WI38 (cell line): ENCODE data around the gene PLEKHH2.
"Not testable (repeated sequence)": the region's sequence is repeated elsewhere in the genome, so short reads cannot be mapped to it uniquely, and the experiment has no call there.

Source experiments
- H3K4me3 ChIP-seq: 2 replicates; pipeline ENCODE4 v1.5.1; 2011; ENCODE audit warnings: low read depth, mild to moderate bottlenecking, control low read depth, low read length
- CTCF ChIP-seq: IDR thresholded peaks from 2 replicates; pipeline ENCODE4 v1.5.1; 2012; ENCODE audit warnings: low read depth, mild to moderate bottlenecking, control low read depth, low read length

Gene PLEKHH2

GRCh38 chr2:43685357-43685756 is 48.3 kb downstream of the PLEKHH2 start:
- TF ChIP-seq CTCF: no peak
- H3K4me3 ChIP-seq: no peak overlapping the region

GRCh38 chr2:43689999-43690398 is 52.9 kb downstream of the PLEKHH2 start:
- TF ChIP-seq CTCF: no peak
- H3K4me3 ChIP-seq: no peak overlapping the region

DNA sequence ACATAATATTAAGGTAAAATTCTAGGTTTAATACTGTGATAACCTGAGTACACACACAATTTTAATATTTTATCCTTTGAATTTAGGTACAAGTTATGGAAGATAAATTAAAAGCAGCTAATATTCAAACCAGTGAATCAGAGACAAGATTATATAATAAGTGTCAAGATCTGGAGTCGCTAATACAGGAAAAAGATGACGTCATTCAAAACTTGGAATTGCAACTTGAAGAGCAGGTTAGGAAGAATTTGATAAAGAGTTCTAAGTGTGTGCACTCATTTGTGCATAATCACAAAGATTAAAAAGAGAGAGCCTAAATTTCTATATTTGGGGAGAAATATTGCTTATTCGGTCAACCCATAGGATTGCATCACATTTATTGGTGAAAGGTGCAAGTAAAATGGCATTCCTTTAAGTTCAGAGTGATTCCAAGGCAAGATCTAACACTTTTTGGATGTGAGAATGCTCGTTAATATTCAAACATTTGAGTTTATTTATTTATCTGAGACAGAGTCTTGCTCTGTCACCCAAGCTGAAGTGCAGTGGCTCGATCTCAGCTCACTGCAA is 55.5 kb downstream of the PLEKHH2 start:
- no peak overlapping the region for H3K4me3 ChIP-seq
- no peak for TF ChIP-seq CTCF

DNA sequence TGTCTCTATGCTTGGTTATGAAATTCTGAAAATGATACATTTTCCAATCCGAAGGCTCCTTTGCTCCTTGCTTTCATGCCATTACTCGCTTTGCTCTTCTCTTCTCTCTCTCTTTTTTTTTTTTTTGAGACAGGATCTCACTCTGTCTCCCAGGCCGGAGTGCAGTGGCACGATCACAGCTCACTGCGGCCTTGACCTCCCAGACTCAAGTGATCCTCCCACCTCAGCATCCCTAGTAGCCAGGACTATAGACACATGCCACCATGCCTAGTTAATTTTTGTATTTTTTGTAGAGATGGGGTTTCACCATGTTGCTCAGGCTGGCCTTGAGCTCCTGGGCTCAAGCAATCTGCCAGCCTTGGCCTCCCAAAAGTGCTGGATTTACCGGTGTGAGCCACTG is 61.1 kb downstream of the PLEKHH2 start:
- not testable (repeated sequence) for H3K4me3 ChIP-seq

DNA sequence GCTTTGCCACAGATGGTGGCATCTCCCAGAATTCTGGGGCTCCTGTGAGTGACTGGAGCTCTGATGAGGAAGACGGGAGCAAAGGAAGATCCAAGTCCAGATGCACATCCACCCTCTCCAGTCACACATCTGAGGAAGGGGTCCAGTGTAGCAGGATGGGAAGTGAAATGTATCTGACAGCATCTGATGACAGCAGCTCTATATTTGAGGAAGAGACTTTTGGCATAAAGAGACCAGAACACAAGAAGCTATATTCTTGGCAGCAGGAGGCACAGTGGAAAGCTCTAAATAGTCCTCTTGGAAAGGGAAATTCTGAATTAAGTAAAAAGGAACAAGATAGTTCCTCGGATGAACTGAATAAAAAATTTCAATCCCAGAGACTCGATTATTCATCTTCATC is 62.7 kb downstream of the PLEKHH2 start:
- H3K4me3 ChIP-seq: no peak overlapping the region
- no peak for TF ChIP-seq CTCF

GRCh38 chr2:43701111-43701510 is 64.1 kb downstream of the PLEKHH2 start:
- no peak overlapping the region for H3K4me3 ChIP-seq
- TF ChIP-seq CTCF: no peak

- no peak overlapping the region for H3K4me3 ChIP-seq
- TF ChIP-seq CTCF: no peak
Measured at GRCh38 chr2:43707255-43708015, 70.4 kb downstream of the PLEKHH2 start.

DNA sequence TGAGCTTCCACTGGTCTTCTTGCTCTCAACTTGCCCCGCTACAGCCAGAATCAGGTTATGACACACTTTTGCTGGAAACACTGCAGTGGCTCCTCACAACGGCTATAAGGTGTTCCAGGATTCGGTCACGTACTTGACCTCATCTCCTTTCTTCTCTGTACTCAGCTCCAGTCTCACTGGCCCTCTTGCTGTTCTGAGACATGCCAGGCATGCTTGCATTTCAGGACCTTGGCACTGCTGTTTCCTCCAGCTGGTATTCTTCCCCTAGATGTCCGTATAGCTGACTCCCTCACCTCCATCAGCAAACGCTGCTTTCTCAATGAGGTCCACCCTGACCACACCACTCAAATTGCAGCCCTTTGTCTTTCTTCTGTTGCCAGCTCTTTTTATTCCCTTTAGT is 71.1 kb downstream of the PLEKHH2 start:
- H3K4me3 ChIP-seq: no peak overlapping the region
- TF ChIP-seq CTCF: no peak
